GM19324 (cell line): ENCODE results near the gene GABRA4.

Source experiments
- ATAC-seq: cut with Tn5 transposase; IDR thresholded peaks from one replicate; pipeline ENCODE4 v1.9.1; 2021; ENCODE audit warnings: mild to moderate bottlenecking, moderate library complexity; ENCODE audit not compliant: unreplicated experiment, low FRiP score

GABRA4 gene

GRCh38 chr4:46980851-46981250, 12.5 kb downstream of the GABRA4 start:
- ATAC-seq: no peak

- ATAC-seq: no peak
Observed at GRCh38 chr4:46979726-46980125, 13.7 kb downstream of the GABRA4 start.

GRCh38 chr4:46979283-46979682, 14.1 kb downstream of the GABRA4 start:
- ATAC-seq: no peak

- ATAC-seq: no peak
Observed at GRCh38 chr4:46977245-46977644, 16.1 kb downstream of the GABRA4 start.

- ATAC-seq: peak; percentile 68
Observed at GRCh38 chr4:46975812-46976553, 17.4 kb downstream of the GABRA4 start.

- no peak for ATAC-seq
Observed at GRCh38 chr4:46974891-46975543, 18.4 kb downstream of the GABRA4 start.

GRCh38 chr4:46968847-46969246, 24.5 kb downstream of the GABRA4 start:
- no peak for ATAC-seq

- ATAC-seq: no peak
Observed at GRCh38 chr4:46967631-46968030, 25.8 kb downstream of the GABRA4 start.

- ATAC-seq: no peak
Observed at GRCh38 chr4:46958742-46959488, 34.5 kb downstream of the GABRA4 start.

- no peak for ATAC-seq
Observed at GRCh38 chr4:46956451-46956850, 36.9 kb downstream of the GABRA4 start.

- ATAC-seq: no peak
Observed at GRCh38 chr4:46955601-46956000, 37.8 kb downstream of the GABRA4 start.

GRCh38 chr4:46954643-46955042, 38.7 kb downstream of the GABRA4 start:
- no peak for ATAC-seq

- ATAC-seq: no peak
Observed at GRCh38 chr4:46953564-46953963, 39.8 kb downstream of the GABRA4 start.

GRCh38 chr4:46952451-46952850, 40.9 kb downstream of the GABRA4 start:
- ATAC-seq: no peak

GRCh38 chr4:46950826-46951225, 42.6 kb downstream of the GABRA4 start:
- ATAC-seq: no peak

GRCh38 chr4:46949822-46950221, 43.6 kb downstream of the GABRA4 start:
- no peak for ATAC-seq

GRCh38 chr4:46947541-46947940, 45.8 kb downstream of the GABRA4 start:
- ATAC-seq: no peak

GRCh38 chr4:46946919-46947536, 46.4 kb downstream of the GABRA4 start:
- ATAC-seq: no peak

GRCh38 chr4:46945062-46945461, 48.3 kb downstream of the GABRA4 start:
- ATAC-seq: no peak

- ATAC-seq: no peak
Observed at GRCh38 chr4:46944345-46944744, 49.0 kb downstream of the GABRA4 start.

GRCh38 chr4:46937493-46937892, 55.9 kb downstream of the GABRA4 start:
- no peak for ATAC-seq
